Measurements from ENCODE around the gene CEL.

Gene CEL

DNA sequence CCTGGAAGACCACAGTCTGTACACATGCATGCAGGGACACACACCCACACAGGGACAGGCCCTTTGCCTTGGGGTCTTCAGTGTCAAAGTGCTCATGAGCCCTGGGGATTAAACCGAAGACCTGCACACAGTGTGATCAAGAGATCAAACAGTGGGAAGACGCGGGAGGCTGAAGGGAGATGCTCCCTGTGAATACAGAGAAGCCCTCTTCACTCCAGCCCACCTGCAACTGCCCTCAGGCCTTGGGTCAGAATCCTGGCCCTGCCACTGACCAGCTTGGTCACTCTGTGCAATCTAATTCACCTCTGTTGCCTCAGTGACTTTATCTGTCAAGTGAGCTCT is 56.4 kb downstream of the CEL start:
- ChIA-PET CTCF (interaction anchor here (0.6 to 22.4 kb wide), 4 partner anchors 15 to 823 kb away, joined by 3 to 342 read pairs (median 11); no protein-coding TSS in a partner anchor), POLR2A (interaction anchor here (0.7 to 4.0 kb wide), 4 partner anchors 9 to 89 kb away, joined by 3 to 24 read pairs (median 10); partner anchors contain the start of gene GTF3C5)
- H3K36me3 ChIP-seq (ENCODE audit: control insufficient read depth in 2 of 2, insufficient read depth in 1 of 2, low read length in 2 of 2) = peaks cover 0 to 13% of the 10 kb centered on the region in 2 experiments; a peak in 1 of 3 replicates
- H3K9me3 ChIP-seq (ENCODE audit: control insufficient read depth, insufficient read depth, low read depth, low read length) = no peaks in the 10 kb centered on the region
- TF ChIP-seq HOXC10 (CRISPR knock-in tag; IDR thresholded peaks at IDR 0.05) = no peak
- no peak for TF ChIP-seq ZNF146 (tag by site-specific recombination; IDR thresholded peaks at IDR 0.05)
- TF ChIP-seq ZNF610 (tag by site-specific recombination; IDR thresholded peaks at IDR 0.05; ENCODE audit: borderline replicate concordance) = no peak
- TF ChIP-seq ZSCAN23 (tag by site-specific recombination; IDR thresholded peaks at IDR 0.05) = no peak
- no peak for TF ChIP-seq TRIM28 (IDR thresholded peaks at IDR 0.05; ENCODE audit: borderline replicate concordance, low read length)
- TF ChIP-seq OSR2 (tag by site-specific recombination; IDR thresholded peaks at IDR 0.05) = no peak
- TF ChIP-seq ZNF791 (tag by site-specific recombination; IDR thresholded peaks at IDR 0.05) = no peak
- no peak for TF ChIP-seq RBAK (tag by site-specific recombination; IDR thresholded peaks at IDR 0.05)
- no peak for TF ChIP-seq ZNF280D (tag by site-specific recombination; IDR thresholded peaks at IDR 0.05)
- TF ChIP-seq ZNF248 (tag by site-specific recombination; IDR thresholded peaks at IDR 0.05) = no peak
- TF ChIP-seq, protein P1, sequence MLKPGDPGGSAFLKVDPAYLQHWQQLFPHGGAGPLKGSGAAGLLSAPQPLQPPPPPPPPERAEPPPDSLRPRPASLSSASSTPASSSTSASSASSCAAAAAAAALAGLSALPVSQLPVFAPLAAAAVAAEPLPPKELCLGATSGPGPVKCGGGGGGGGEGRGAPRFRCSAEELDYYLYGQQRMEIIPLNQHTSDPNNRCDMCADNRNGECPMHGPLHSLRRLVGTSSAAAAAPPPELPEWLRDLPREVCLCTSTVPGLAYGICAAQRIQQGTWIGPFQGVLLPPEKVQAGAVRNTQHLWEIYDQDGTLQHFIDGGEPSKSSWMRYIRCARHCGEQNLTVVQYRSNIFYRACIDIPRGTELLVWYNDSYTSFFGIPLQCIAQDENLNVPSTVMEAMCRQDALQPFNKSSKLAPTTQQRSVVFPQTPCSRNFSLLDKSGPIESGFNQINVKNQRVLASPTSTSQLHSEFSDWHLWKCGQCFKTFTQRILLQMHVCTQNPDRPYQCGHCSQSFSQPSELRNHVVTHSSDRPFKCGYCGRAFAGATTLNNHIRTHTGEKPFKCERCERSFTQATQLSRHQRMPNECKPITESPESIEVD (tag by site-specific recombination; IDR thresholded peaks at IDR 0.05) = no peak
- no peak for TF ChIP-seq REPIN1 (tag by site-specific recombination; IDR thresholded peaks at IDR 0.05; ENCODE audit: low read depth)
- peaks cover 14% of the 10 kb centered on the region for H3K4me1 ChIP-seq (ENCODE audit: control insufficient read depth, insufficient read depth, low read length)
- no peak overlapping the region for H3K27ac ChIP-seq (ENCODE audit: extremely low read depth, low read depth, low read length)
- no peak overlapping the region for H3K4me3 ChIP-seq (ENCODE audit: low read depth, low read length)

DNA sequence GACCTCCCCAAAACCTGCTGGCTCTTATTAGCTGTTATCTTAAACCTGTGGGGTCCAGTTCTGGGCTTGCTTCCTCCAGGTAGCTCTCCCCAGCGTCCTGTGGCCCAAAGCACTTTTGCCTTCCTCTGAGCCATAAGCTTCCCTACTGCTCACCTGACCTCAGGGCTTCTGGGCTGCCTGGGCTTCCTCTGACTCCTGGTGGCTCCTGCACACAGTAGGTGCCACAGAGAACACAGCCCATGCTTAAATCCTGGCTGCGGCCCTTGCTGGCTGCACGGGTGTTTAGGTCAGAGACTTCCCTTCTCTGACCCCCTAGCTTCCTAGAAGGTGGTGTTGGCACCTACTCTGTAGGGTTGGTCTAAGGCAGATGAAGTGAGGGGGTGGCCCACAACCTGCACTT is 56.8 kb downstream of the CEL start:
- POLR2A ChIA-PET = interaction anchor here (0.7 to 4.0 kb wide), 4 partner anchors 10 to 89 kb away, joined by 3 to 24 read pairs (median 10); partner anchors contain the start of gene GTF3C5
- CTCF ChIA-PET = interaction anchor here (0.6 to 22.4 kb wide), 5 partner anchors 16 to 1696 kb away, joined by 3 to 342 read pairs (median 5); no protein-coding TSS in a partner anchor
- Histone ChIP-seq H3K4me1 (ENCODE audit: control insufficient read depth, insufficient read depth, low read length) (peaks cover 14% of the 10 kb centered on the region), H3K36me3 (ENCODE audit: control insufficient read depth in 2 of 2, insufficient read depth in 1 of 2, low read length in 2 of 2) (peaks cover 0 to 13% of the 10 kb centered on the region in 2 experiments; a peak in 1 of 3 replicates), H3K4me3 (ENCODE audit: low read depth, low read length) (no peak overlapping the region), H3K27ac (ENCODE audit: extremely low read depth, low read depth, low read length) (no peak overlapping the region), H3K9me3 (ENCODE audit: control insufficient read depth, insufficient read depth, low read depth, low read length) (no peaks in the 10 kb centered on the region)
- TF ChIP-seq ZNF155 (tag by site-specific recombination; IDR thresholded peaks at IDR 0.05) = no peak
- TF ChIP-seq ZNF335 (tag by site-specific recombination; conservative IDR thresholded peaks at IDR 0.05) = no peak
- TF ChIP-seq KLF7 (tag by site-specific recombination; IDR thresholded peaks at IDR 0.05; ENCODE audit: borderline replicate concordance) = no peak
- no peak for TF ChIP-seq ZNF146 (tag by site-specific recombination; IDR thresholded peaks at IDR 0.05)
- no peak for TF ChIP-seq ZNF391 (tag by site-specific recombination; IDR thresholded peaks at IDR 0.05; ENCODE audit: borderline replicate concordance, low read depth)
- TF ChIP-seq ZNF629 (tag by site-specific recombination; IDR thresholded peaks at IDR 0.05) = no peak
- TF ChIP-seq, protein P2, sequence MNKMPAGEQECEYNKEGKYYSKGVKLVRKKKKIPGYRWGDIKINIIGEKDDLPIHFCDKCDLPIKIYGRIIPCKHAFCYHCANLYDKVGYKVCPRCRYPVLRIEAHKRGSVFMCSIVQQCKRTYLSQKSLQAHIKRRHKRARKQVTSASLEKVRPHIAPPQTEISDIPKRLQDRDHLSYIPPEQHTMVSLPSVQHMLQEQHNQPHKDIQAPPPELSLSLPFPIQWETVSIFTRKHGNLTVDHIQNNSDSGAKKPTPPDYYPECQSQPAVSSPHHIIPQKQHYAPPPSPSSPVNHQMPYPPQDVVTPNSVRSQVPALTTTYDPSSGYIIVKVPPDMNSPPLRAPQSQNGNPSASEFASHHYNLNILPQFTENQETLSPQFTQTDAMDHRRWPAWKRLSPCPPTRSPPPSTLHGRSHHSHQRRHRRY (tag by site-specific recombination; IDR thresholded peaks at IDR 0.05) = no peak
- no peak for TF ChIP-seq ZNF341 (tag by site-specific recombination; IDR thresholded peaks at IDR 0.05; ENCODE audit: low read depth)
- TF ChIP-seq ZBTB17 (tag by site-specific recombination; IDR thresholded peaks at IDR 0.05) = no peak
- TF ChIP-seq ZNF23 (tag by site-specific recombination; IDR thresholded peaks at IDR 0.05; ENCODE audit: borderline replicate concordance) = no peak
- no peak for TF ChIP-seq ZNF274 (IDR thresholded peaks at IDR 0.05; ENCODE audit: low read length)
- TF ChIP-seq ZNF274 (tag by site-specific recombination; IDR thresholded peaks at IDR 0.05; ENCODE audit: borderline replicate concordance) = no peak
- TF ChIP-seq ZNF777 (tag by site-specific recombination; IDR thresholded peaks at IDR 0.05; ENCODE audit: borderline replicate concordance) = no peak
- TF ChIP-seq, protein P1 (tag by site-specific recombination; IDR thresholded peaks at IDR 0.05) = no peak

Measured in HEK293 (cell line).